Astrocyte (in vitro differentiated cells and primary cell): Measurements from ENCODE around the gene VENTX.

ENCODE experiments used
- EZH2 ChIP-seq: IDR thresholded peaks from 2 replicates; pipeline ENCODE4 v1.6.1; 2012; ENCODE audit warnings: mild to moderate bottlenecking, low read length, inconsistent platforms; ENCODE audit not compliant: insufficient read depth
- TF ChIP-seq, protein P1 (sequence below): IDR thresholded peaks from 2 replicates; pipeline ENCODE4 v1.5.1; 2011; ENCODE audit warnings: low read depth, mild to moderate bottlenecking, inconsistent platforms, low read length, moderate library complexity; ENCODE audit not compliant: insufficient read depth

DNA sequence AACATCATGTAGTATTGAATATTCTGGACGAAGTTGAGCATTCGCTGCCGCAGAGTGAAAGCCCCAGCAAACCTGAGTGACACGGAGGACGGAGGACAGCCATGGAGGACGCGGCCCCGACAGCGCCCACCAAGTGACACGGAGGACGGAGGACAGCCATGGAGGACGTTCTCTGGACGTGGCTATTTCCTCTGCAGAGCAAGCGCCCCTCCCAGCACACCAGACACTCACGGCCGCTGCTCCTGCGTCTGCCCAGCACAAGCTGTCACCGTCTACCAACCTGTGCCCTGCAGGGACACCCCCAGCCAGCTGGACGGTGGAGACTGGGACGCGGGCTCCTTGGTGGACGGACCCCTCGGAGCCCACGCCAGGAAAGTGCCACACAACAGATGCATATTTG is 46.3 kb downstream of the VENTX start:
- TF ChIP-seq, protein P1, sequence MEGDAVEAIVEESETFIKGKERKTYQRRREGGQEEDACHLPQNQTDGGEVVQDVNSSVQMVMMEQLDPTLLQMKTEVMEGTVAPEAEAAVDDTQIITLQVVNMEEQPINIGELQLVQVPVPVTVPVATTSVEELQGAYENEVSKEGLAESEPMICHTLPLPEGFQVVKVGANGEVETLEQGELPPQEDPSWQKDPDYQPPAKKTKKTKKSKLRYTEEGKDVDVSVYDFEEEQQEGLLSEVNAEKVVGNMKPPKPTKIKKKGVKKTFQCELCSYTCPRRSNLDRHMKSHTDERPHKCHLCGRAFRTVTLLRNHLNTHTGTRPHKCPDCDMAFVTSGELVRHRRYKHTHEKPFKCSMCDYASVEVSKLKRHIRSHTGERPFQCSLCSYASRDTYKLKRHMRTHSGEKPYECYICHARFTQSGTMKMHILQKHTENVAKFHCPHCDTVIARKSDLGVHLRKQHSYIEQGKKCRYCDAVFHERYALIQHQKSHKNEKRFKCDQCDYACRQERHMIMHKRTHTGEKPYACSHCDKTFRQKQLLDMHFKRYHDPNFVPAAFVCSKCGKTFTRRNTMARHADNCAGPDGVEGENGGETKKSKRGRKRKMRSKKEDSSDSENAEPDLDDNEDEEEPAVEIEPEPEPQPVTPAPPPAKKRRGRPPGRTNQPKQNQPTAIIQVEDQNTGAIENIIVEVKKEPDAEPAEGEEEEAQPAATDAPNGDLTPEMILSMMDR: no peak
- no peak for TF ChIP-seq EZH2
